DMS 273 (cell line): ENCODE results near the gene OR7A17.

Experiments
- DNase-seq: peaks from one replicate; lab custom pipeline; 2025; ENCODE audit not compliant: unreplicated experiment; lab: John Stamatoyannopoulos, UW

OR7A17 gene

GRCh38 chr19:14886032-14886431, at the start of gene OR7A17:
OR7A17 (minus strand) TSS chr19:14886132; CDS start chr19:14881355, 4,777 bp downstream.
- no peak for DNase-seq

DNA sequence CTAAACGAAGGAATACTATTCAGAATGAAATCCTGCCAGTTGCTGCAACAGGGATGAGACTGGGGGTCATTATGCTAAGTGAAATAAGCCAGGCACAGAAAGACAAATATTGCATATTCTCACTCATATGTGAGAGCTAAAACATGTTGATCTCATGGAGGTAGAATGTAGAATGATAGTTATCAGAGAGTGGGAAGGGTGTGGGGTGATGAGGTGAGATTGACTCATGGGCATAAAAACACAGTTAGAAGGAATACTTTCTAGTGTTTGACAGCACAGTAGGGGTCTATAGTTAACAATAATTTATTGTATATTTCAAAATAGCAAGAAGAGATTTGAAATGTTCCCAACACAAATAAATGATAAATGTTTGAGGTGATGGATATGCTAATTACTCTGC, 47.6 kb upstream of the OR7A17 start:
- no peak for DNase-seq

DNA sequence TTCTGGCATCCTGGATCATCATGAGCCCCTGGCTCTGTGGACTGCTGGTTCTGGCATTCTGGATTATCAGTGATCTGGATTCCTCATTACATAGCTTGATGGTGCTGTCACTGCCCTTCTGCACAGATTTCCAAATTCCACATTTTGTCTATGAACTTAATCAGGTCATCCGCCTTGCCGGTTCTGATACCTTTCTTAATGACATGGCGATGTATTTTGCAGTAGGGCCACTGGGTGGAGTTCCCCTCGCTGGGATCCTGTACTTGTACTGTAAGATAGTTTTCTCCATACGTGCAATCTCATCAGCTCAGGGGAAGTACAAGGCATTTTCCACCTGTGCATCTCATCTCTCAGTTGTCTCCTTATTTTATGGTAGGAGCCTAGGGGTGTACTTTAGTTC, 30.9 kb upstream of the OR7A17 start:
- DNase-seq = peak; percentile 31

DNA sequence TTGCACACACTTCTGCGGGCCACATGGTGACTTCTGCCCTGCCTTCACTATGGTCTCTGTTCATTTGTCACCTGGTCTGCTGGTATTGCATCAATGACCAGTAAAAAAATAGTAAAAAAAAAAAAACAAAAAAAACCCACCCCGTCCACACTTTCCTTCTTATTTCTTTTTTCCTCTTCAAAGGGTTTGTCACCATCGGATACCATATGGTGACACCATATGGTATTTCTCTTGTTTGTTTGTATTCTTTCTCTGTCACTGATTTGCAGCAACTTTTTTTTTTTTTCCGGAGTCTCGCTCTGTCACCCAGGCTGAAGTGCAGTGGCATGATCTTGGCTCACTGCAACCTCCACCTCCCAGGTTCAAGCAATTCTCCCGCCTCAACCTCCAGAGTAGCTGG, 29.2 kb upstream of the OR7A17 start:
- peak; percentile 20 for DNase-seq

- DNase-seq = no peak
These were observed 20.8 kb upstream of the OR7A17 start for GRCh38 chr19:14906711-14907110.

DNA sequence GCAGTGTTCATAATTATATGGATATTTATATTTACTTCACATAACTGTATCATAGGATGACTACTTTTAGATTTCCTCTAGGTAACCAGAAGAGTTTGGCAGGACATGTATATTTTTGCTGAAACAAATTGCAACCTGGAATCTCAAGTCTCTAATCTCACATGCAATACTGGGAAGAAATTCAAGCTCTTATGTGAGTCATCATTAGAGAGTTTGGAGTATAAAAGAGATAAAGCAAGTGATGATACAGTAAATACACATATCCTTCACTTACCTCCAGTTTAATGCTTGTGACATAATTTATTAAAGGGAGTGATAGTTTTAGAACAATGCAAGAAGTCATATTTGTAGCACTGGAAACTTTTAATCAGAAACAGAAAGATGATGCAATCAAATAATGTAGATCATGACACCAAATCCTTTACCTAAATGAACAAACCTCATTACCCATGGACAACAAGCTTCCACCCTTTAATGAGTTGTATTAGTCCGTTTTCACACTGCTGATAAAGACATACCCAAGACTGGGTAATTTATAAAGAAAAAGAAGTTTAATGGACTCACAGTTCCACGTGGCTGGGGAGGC, 15.8 kb upstream of the OR7A17 start:
- no peak for DNase-seq

GRCh38 chr19:14890643-14891379, 4.9 kb upstream of the OR7A17 start:
- DNase-seq = no peak

DNA sequence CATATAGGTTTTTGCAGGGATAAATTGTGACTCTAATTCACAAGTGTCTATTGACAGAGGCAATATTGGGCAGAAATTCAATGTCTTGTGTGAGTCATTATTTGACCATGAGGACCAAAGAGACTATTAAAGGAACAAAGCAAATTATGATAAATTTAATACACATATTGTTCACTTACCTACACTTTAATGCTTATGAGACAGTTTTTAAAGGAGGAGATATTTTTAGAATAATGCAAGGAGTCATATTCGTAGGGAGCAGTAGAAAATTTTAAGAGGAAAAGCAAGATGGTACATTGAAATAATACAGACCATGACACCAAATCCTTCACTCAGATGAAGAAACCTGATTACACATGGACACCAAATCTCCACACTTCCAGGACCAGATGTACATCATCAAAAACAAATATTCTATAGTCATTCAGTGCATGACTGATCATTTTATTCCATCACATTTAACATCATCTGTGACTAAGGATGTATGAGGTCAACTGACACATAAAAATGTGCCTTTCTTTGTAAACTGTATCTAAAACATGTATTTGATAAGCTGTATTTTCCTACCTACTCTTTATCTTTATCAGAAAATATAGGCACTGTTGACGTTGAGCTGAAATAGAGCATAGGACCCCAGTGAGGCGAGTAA, 4.2 kb upstream of the OR7A17 start:
- DNase-seq = no peak

DNA sequence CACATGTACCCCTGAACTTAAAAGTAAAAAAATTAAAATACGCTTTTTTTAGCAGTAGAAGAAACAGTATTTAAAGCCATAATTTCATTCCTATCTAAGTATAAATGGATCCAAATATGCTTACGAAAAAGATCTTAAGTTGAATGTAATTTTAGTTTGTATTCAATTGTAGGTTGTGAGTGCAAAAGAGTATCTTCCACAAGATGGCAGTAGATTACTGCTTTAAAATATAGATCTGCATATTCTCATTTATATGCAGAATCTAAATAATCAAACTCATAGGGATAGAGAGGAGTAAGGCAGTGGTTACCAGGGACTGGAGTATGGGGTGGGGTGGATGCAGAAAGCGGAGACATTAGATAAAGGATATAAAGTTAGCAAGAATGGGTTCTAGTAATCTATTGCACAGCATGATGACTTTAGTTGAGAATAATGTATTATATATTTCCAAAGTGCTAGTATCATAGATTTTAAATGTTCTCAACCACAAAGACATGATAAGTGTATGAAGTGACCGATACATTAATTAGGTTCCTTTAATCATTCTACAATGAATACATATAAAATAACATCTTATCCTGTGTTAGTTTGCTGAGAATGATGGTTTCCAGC, 14.2 kb downstream of the OR7A17 start:
- peak; percentile 38 for DNase-seq

DNA sequence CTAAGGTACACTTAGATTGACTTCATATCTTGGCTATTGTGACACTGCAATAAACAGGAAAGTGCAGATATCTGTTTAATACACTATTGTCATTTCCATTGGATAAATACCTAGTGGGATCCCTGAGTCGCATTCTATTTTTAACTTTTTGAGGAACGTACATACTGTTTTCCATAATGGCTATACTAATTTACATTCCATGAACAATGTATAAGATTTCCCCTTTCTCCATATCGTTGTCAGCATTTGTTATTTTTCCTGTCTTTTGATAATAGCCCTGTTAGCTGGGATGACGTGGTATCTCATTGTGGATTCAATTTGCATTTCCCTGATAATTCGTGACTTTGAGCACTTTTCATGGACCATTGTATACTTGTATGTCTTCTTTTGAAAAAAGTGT, 17.4 kb downstream of the OR7A17 start:
- no peak for DNase-seq

DNA sequence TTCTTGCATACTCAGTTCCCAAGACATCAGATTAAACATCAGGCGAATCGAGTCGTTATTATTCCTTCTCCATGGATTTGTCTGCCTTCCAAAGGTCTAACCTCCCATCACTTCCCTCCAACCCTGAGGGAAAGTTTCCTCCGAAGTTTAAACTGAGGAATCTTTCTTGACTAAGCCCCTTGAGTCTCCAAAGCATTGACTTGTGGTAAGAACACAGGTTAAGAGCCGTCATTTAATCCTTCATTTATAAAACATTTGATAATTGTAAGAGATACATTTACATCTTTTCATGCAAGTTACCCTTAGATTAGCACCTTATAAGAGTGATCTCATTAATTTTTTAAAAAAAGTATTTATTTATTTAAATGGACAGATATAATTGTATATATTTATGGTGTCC, 37.1 kb downstream of the OR7A17 start, which contains the start of gene OR7A10:
TSS of gene OR7A10 (minus strand) at position 101 of the 400 bp plus-strand sequence. CDS start 7,045 bp downstream, outside the sequence.
- no peak for DNase-seq

DNA sequence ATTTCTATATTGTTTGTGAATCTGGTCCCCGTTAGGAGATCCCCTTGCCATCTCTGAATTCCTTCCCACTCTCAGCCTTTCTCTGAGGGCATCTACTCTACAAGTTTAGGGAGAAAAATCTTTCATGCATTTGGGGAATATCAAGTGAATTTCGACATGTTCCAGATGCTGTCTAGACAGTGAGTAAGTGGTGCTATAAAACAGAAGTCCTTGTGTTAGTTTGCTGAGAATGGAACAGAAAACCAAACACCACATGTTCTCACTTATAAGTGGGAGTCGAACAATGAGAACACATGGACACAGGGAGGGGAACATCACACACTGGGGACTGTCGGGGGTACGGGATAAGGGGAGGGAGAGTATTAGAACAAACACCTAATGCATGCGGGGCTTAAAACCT, 42.4 kb downstream of the OR7A17 start:
- DNase-seq = no peak

DNA sequence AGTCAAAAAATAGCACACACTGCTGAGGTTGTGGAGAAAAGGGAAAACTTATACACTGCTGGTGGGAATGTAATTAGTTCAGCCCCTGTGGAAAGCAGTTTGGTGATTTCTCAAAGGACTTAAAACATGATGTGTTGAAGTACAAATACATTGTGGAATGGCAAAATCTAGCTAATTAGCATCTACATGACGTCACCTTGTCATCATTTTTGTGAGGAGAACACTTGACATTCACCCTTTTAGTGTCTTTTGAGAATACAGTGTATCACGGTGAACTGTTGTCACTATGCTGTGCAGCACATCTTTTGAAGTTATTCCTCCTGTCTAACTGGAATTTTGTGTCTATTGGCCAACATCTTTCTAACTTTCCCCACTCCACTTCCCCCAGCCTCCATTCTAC, 42.8 kb downstream of the OR7A17 start:
- no peak for DNase-seq

GRCh38 chr19:14840206-14840605, 45.7 kb downstream of the OR7A17 start:
- no peak for DNase-seq

- DNase-seq = no peak
These were observed 48.5 kb downstream of the OR7A17 start for GRCh38 chr19:14837391-14837790.

GRCh38 chr19:14835011-14835410, 50.9 kb downstream of the OR7A17 start, which contains the start of the genes OR7A5 and OR7C1:
OR7A5 (minus strand) TSS chr19:14835185; CDS start chr19:14828241, 6,944 bp downstream.
OR7C1 (minus strand) TSS chr19:14835185; CDS start chr19:14800136, 35,049 bp downstream.
- DNase-seq = no peak

DNA sequence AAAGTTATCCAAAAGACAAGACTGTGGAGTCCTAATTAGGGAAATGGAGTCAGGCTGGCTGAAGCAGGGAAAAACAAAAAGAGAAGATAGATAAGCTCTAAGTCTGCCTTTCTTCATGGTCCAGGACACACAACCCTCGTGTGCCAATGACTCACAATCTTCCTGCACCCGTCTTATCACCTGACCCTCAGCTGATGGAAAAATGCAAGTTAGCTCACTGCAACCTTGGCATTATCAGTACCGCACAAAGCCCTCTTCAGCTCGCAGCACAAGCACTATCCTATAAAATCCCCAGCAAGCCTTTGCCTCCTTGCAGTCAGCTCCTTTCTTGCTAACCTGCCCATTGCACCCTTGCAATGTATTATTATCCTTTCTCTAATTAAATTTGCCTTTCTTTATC, 55.2 kb downstream of the OR7A17 start:
- DNase-seq = no peak
